ENCODE measurements around the gene OPCML.

Gene OPCML

GRCh38 chr11:133049244-133050019, 482.9 kb downstream of the OPCML start:
- in situ Hi-C loops (cut with HindIII; ENCODE audit: low sequenced_read_pairs), result no loop called here

- in situ Hi-C loops (cut with HindIII; ENCODE audit: low sequenced_read_pairs), result no loop called here
These were observed 484.0 kb downstream of the OPCML start for GRCh38 chr11:133048270-133048669.

- in situ Hi-C loops (cut with HindIII; ENCODE audit: low sequenced_read_pairs), result no loop called here
These were observed 484.6 kb downstream of the OPCML start for GRCh38 chr11:133047771-133048115.

GRCh38 chr11:133047036-133047770, 485.1 kb downstream of the OPCML start:
- in situ Hi-C loops (cut with HindIII; ENCODE audit: low sequenced_read_pairs), result no loop called here

GRCh38 chr11:133046252-133046651, 486.0 kb downstream of the OPCML start:
- in situ Hi-C loops (cut with HindIII; ENCODE audit: low sequenced_read_pairs), result no loop called here

- in situ Hi-C loops (cut with HindIII; ENCODE audit: low sequenced_read_pairs), result no loop called here
These were observed 490.1 kb downstream of the OPCML start for GRCh38 chr11:133041928-133042882.

- in situ Hi-C loops (cut with HindIII; ENCODE audit: low sequenced_read_pairs), result no loop called here
These were observed 491.1 kb downstream of the OPCML start for GRCh38 chr11:133041181-133041580.

- in situ Hi-C loops (cut with HindIII; ENCODE audit: low sequenced_read_pairs), result no loop called here
These were observed 491.9 kb downstream of the OPCML start for GRCh38 chr11:133040289-133040900.

- in situ Hi-C loops (cut with HindIII; ENCODE audit: low sequenced_read_pairs), result no loop called here
These were observed 493.5 kb downstream of the OPCML start for GRCh38 chr11:133038850-133039249.

GRCh38 chr11:133034929-133035328, 497.4 kb downstream of the OPCML start:
- in situ Hi-C loops (cut with HindIII; ENCODE audit: low sequenced_read_pairs), result no loop called here

GRCh38 chr11:133029107-133029506, 503.2 kb downstream of the OPCML start:
- in situ Hi-C loops (cut with HindIII; ENCODE audit: low sequenced_read_pairs), result no loop called here

GRCh38 chr11:133026952-133027351, 505.3 kb downstream of the OPCML start:
- in situ Hi-C loops (cut with HindIII; ENCODE audit: low sequenced_read_pairs), result no loop called here

- in situ Hi-C loops (cut with HindIII; ENCODE audit: low sequenced_read_pairs), result no loop called here
These were observed 508.0 kb downstream of the OPCML start for GRCh38 chr11:133024301-133024700.

GRCh38 chr11:133023232-133023631, 509.1 kb downstream of the OPCML start:
- in situ Hi-C loops (cut with HindIII; ENCODE audit: low sequenced_read_pairs), result no loop called here

- in situ Hi-C loops (cut with HindIII; ENCODE audit: low sequenced_read_pairs), result no loop called here
These were observed 510.7 kb downstream of the OPCML start for GRCh38 chr11:133021553-133021952.

GRCh38 chr11:133020372-133020714, 512.0 kb downstream of the OPCML start:
- in situ Hi-C loops (cut with HindIII; ENCODE audit: low sequenced_read_pairs), result no loop called here

- in situ Hi-C loops (cut with HindIII; ENCODE audit: low sequenced_read_pairs), result no loop called here
These were observed 512.5 kb downstream of the OPCML start for GRCh38 chr11:133019545-133020371.

- in situ Hi-C loops (cut with HindIII; ENCODE audit: low sequenced_read_pairs), result no loop called here
These were observed 516.8 kb downstream of the OPCML start for GRCh38 chr11:133015457-133015856.

- in situ Hi-C loops (cut with HindIII; ENCODE audit: low sequenced_read_pairs), result no loop called here
These were observed 518.0 kb downstream of the OPCML start for GRCh38 chr11:133014337-133014736.

- in situ Hi-C loops (cut with HindIII; ENCODE audit: low sequenced_read_pairs), result no loop called here
These were observed 519.5 kb downstream of the OPCML start for GRCh38 chr11:133012803-133013202.

All from DLD1 (cell line).